H1 (cell line): Measurements from ENCODE around the gene MAP2K5. TPM values are rescaled to one million over a fixed set of nuclear protein-coding genes. Genes with fewer than 3 reads are reported as not detected.
A peak's percentile ranks its signal among the peaks of the same experiment; 100 is the strongest.

ENCODE experiments used
- CTCF ChIA-PET: fragments of 300-600 bp; sonication (Branson Sonifier 250); formaldehyde crosslinking; loops from one replicate; lab custom pipeline; 2021; ENCODE audit not compliant: partially characterized antibody; lab: Charles Lee
- POLR2A ChIA-PET: fragments of 300-600 bp; sonication (Branson Sonifier 250); formaldehyde crosslinking; loops from one replicate; lab custom pipeline; 2021; ENCODE audit warnings: inconsistent platforms; ENCODE audit not compliant: partially characterized antibody; lab: Charles Lee
- DNase-seq, 2 experiments: peaks; one replicate each; pipeline versions ENCODE4 v3.0.0 to v3.0.0-alpha.2; 2010 to 2022; ENCODE audit warnings: low spot score in 2 of 2, low read depth in 1 of 2, mixed read lengths in 1 of 2
- FAIRE-seq: peaks from 2 replicates; lab custom pipeline; 2011; peaks lifted over from hg19 to GRCh38; lab: Jason Lieb, UNC
- H2AFZ ChIP-seq: 2 replicates; pipeline ENCODE4 v1.8.1; 2012; ENCODE audit warnings: low read length, inconsistent platforms
- H2AK5ac ChIP-seq: 2 replicates; pipeline ENCODE4 v1.6.1; 2013; ENCODE audit warnings: low read depth, low read length
- H2BK120ac ChIP-seq: replicated peaks from 2 replicates; pipeline ENCODE3; 2013; ENCODE audit warnings: low read depth, low read length, inconsistent platforms
- H2BK12ac ChIP-seq: 2 replicates; pipeline ENCODE4 v1.6.1; 2013; ENCODE audit warnings: low read depth, low read length
- H2BK15ac ChIP-seq: 2 replicates; pipeline ENCODE4 v1.6.1; 2013; ENCODE audit warnings: low read length
- H2BK20ac ChIP-seq: 2 replicates; pipeline ENCODE4 v1.6.1; 2013; ENCODE audit warnings: low read length
- H2BK5ac ChIP-seq: 2 replicates; pipeline ENCODE4 v1.6.1; 2013; ENCODE audit warnings: low read depth, low read length
- H3K14ac ChIP-seq: 2 replicates; pipeline ENCODE4 v1.6.1; 2013; ENCODE audit warnings: inconsistent platforms; ENCODE audit not compliant: insufficient read length
- H3K18ac ChIP-seq: 2 replicates; pipeline ENCODE4 v1.6.1; 2013; ENCODE audit warnings: low read length; ENCODE audit errors: extremely low read depth
- H3K23ac ChIP-seq: 2 replicates; pipeline ENCODE4 v1.6.1; 2013; ENCODE audit warnings: inconsistent platforms; ENCODE audit not compliant: insufficient read length
- H3K23me2 ChIP-seq: 2 replicates; pipeline ENCODE4 v1.6.1; 2013; ENCODE audit warnings: low read depth, low read length
- H3K27ac ChIP-seq: 2 replicates; pipeline ENCODE4 v1.6.1; 2011; ENCODE audit warnings: low read depth, low read length, inconsistent platforms
- H3K27me3 ChIP-seq, 4 experiments: replicated peaks in 1 of 4; 1 replicate in 1 of 4; 2 replicates in 3 of 4; pipeline versions ENCODE4 v1.6.1 to v1.8.1; 2011 to 2013; ENCODE audit warnings: low read length in 3 of 4, mild to moderate bottlenecking in 3 of 4, inconsistent platforms in 2 of 4, mixed read lengths in 2 of 4, moderate library complexity in 1 of 4; ENCODE audit not compliant: control insufficient read depth in 3 of 4, insufficient read depth in 3 of 4; ENCODE audit errors: extremely low read depth in 1 of 4
- H3K36me3 ChIP-seq, 4 experiments: 2 replicates each; pipeline versions ENCODE4 v1.6.1 to v1.8.1; 2011 to 2013; ENCODE audit warnings: mild to moderate bottlenecking in 4 of 4, low read length in 3 of 4, moderate library complexity in 2 of 4, control low read depth in 1 of 4, inconsistent platforms in 1 of 4; ENCODE audit not compliant: insufficient read depth in 4 of 4, control insufficient read depth in 2 of 4
- H3K4ac ChIP-seq: replicated peaks from 2 replicates; pipeline ENCODE3; 2013; ENCODE audit warnings: low read length, low read depth, mixed read lengths, inconsistent platforms; ENCODE audit not compliant: insufficient read length
- H3K4me1 ChIP-seq, 4 experiments: replicated peaks in 1 of 4; 1 replicate in 1 of 4; 2 replicates in 3 of 4; pipeline versions ENCODE4 v1.6.1 to v1.8.1; 2011 to 2013; ENCODE audit warnings: low read length in 3 of 4, inconsistent platforms in 2 of 4, mixed read lengths in 1 of 4; ENCODE audit not compliant: insufficient read depth in 4 of 4, control insufficient read depth in 3 of 4
- H3K4me2 ChIP-seq, 2 experiments: 2 replicates each; pipeline versions ENCODE4 v1.6.1 to v1.8.1; 2011 to 2013; ENCODE audit warnings: low read depth in 2 of 2, low read length in 2 of 2, control low read depth in 1 of 2, inconsistent platforms in 1 of 2, mild to moderate bottlenecking in 1 of 2; ENCODE audit not compliant: insufficient read depth in 1 of 2
- H3K4me3 ChIP-seq, 4 experiments: fragments of 200-600, 300-600 bp in 1 of 4; sonication (generic), shearing (Covaris generic), sonication (Bioruptor Twin) in 1 of 4; 2 replicates each; pipeline versions ENCODE4 v1.5.1 to v1.8.1; 2011 to 2016; ENCODE audit warnings: low read length in 4 of 4, low read depth in 3 of 4, control low read depth in 2 of 4, inconsistent platforms in 2 of 4, mild to moderate bottlenecking in 2 of 4, mixed read lengths in 1 of 4, moderate library complexity in 1 of 4; ENCODE audit not compliant: insufficient read depth in 2 of 4; ENCODE audit errors: extremely low read depth in 1 of 4
- H3K56ac ChIP-seq: replicated peaks from 2 replicates; pipeline ENCODE3; 2013; ENCODE audit warnings: low read depth, mild to moderate bottlenecking, mixed read lengths, low read length, inconsistent platforms; ENCODE audit not compliant: insufficient read length
- H3K79me1 ChIP-seq: 2 replicates; pipeline ENCODE4 v1.6.1; 2013; ENCODE audit warnings: low read depth, low read length, control low read depth
- H3K79me2 ChIP-seq, 2 experiments: 2 replicates each; pipeline versions ENCODE4 v1.6.1 to v1.8.1; 2012 to 2013; ENCODE audit warnings: low read length in 2 of 2, mild to moderate bottlenecking in 2 of 2, inconsistent platforms in 1 of 2; ENCODE audit not compliant: insufficient read depth in 2 of 2, control insufficient read depth in 1 of 2
- H3K9ac ChIP-seq, 4 experiments: replicated peaks in 1 of 4; 1 replicate in 1 of 4; 2 replicates in 3 of 4; pipeline versions ENCODE4 v1.6.1 to v1.8.1; 2011 to 2013; ENCODE audit warnings: low read depth in 3 of 4, low read length in 3 of 4, control low read depth in 2 of 4, mild to moderate bottlenecking in 2 of 4, moderate library complexity in 2 of 4, inconsistent platforms in 1 of 4; ENCODE audit errors: extremely low read depth in 1 of 4
- H3K9me3 ChIP-seq, 2 experiments: 2 replicates each; pipeline versions ENCODE4 v1.6.1 to v1.8.1; 2012 to 2013; ENCODE audit warnings: mild to moderate bottlenecking in 2 of 2, moderate library complexity in 2 of 2, control low read depth in 1 of 2, inconsistent platforms in 1 of 2, low read depth in 1 of 2, low read length in 1 of 2, mixed read lengths in 1 of 2; ENCODE audit not compliant: insufficient read depth in 2 of 2
- H4K20me1 ChIP-seq, 2 experiments: replicated peaks in 1 of 2; 2 replicates each; pipeline versions ENCODE3 to v1.8.1; 2011 to 2013; ENCODE audit warnings: inconsistent platforms in 2 of 2, low read length in 2 of 2, mild to moderate bottlenecking in 1 of 2; ENCODE audit not compliant: insufficient read depth in 2 of 2, control insufficient read depth in 1 of 2
- H4K5ac ChIP-seq: 2 replicates; pipeline ENCODE4 v1.6.1; 2013; ENCODE audit warnings: low read length, low read depth, mixed read lengths, inconsistent platforms; ENCODE audit not compliant: insufficient read length
- H4K8ac ChIP-seq: 2 replicates; pipeline ENCODE4 v1.8.0; 2013; ENCODE audit warnings: mild to moderate bottlenecking, moderate library complexity, low read length, inconsistent platforms; ENCODE audit not compliant: insufficient read depth; ENCODE audit errors: extremely low read depth
- H4K91ac ChIP-seq: replicated peaks from 2 replicates; pipeline ENCODE3; 2013; ENCODE audit warnings: low read length, mixed read lengths, inconsistent platforms; ENCODE audit not compliant: insufficient read length
- ASH2L ChIP-seq: fragments of 200-600, 300-600 bp; sonication (generic); IDR thresholded peaks from one replicate; pipeline ENCODE4 v1.7.1; 2017; ENCODE audit warnings: low read length
- CREB1 ChIP-seq: IDR thresholded peaks from 2 replicates; pipeline ENCODE4 v1.6.1; 2012; ENCODE audit warnings: inconsistent platforms
- E2F6 ChIP-seq: IDR thresholded peaks from 2 replicates; pipeline ENCODE4 v1.6.1; 2012; ENCODE audit warnings: inconsistent platforms
- KDM4A ChIP-seq: IDR thresholded peaks from one replicate; pipeline ENCODE4 v1.7.1; 2012; ENCODE audit warnings: low read depth, mild to moderate bottlenecking, moderate library complexity, low read length, inconsistent platforms; ENCODE audit not compliant: severe bottlenecking
- MAX ChIP-seq: IDR thresholded peaks from 2 replicates; pipeline ENCODE4 v1.6.1; 2012; ENCODE audit warnings: inconsistent platforms
- NANOG ChIP-seq: IDR thresholded peaks from 2 replicates; pipeline ENCODE4 v1.6.1; 2011; ENCODE audit warnings: low read length, low read depth, mild to moderate bottlenecking, inconsistent platforms; ENCODE audit not compliant: insufficient read depth, poor library complexity, severe bottlenecking
- RNF2 ChIP-seq: fragments of 200-900, 300-1000 bp; sonication (generic); IDR thresholded peaks from 2 replicates; pipeline ENCODE4 v1.7.1; 2016; ENCODE audit warnings: borderline replicate concordance, low read depth, mild to moderate bottlenecking, antibody characterized with exemption, low read length; ENCODE audit not compliant: poor library complexity, severe bottlenecking; ENCODE audit errors: missing control alignments
- TAF1 ChIP-seq: IDR thresholded peaks from 2 replicates; pipeline ENCODE4 v1.6.1; 2011; ENCODE audit warnings: mild to moderate bottlenecking, low read depth, low read length
- WGBS, 2 experiments: shearing (Covaris generic) in 1 of 2; methylation state at CpG; one replicate each; pipeline versions ENCODE4 v1.1.6 to v1.1.7; 2013 to 2015; ENCODE audit warnings: low lambda C conversion rate in 2 of 2, mixed read lengths in 2 of 2, inconsistent platforms in 1 of 2, low coverage in 1 of 2, missing lambda C conversion rate in 1 of 2; ENCODE audit not compliant: insufficient replicate concordance in 2 of 2, insufficient coverage in 1 of 2, insufficient read length in 1 of 2; ENCODE audit errors: extremely low coverage in 1 of 2, missing lambda C conversion rate in 1 of 2; 5-methylcytosine and 5-hydroxymethylcytosine counted together
- polyA plus RNA-seq, 7 experiments: library from polyadenylated mRNA; depleted of rRNA in 3 of 7; stranded (reverse) in 5 of 7; unstranded in 2 of 7; fragments of >200 nt in 5 of 7; fragments of 200-250 nt in 2 of 7; gene quantifications; 1 replicate in 5 of 7; 2 replicates in 1 of 7; 4 replicates in 1 of 7; pipeline versions ENCODE4 v1.2.1 to v1.2.3, GENCODE V29; 2011 to 2013; ENCODE audit warnings: missing spikeins in 2 of 7, mixed read lengths in 2 of 7
- total RNA-seq: library from RNA; stranded (reverse); fragmentation: NEBNext Ultra II Directional; extraction: Animal tissue kit (Norgen Biotek cat#: 25700); gene quantifications from 2 replicates; pipeline ENCODE4 v1.2.1, GENCODE V29; 2021

The MAP2K5 gene
- total and polyA plus RNA-seq, 2 of the 8 experiments (the other 6 are each of a cell fraction or from before 2014, with no cell fraction given) = 4.4 to 15.8 TPM

DNA sequence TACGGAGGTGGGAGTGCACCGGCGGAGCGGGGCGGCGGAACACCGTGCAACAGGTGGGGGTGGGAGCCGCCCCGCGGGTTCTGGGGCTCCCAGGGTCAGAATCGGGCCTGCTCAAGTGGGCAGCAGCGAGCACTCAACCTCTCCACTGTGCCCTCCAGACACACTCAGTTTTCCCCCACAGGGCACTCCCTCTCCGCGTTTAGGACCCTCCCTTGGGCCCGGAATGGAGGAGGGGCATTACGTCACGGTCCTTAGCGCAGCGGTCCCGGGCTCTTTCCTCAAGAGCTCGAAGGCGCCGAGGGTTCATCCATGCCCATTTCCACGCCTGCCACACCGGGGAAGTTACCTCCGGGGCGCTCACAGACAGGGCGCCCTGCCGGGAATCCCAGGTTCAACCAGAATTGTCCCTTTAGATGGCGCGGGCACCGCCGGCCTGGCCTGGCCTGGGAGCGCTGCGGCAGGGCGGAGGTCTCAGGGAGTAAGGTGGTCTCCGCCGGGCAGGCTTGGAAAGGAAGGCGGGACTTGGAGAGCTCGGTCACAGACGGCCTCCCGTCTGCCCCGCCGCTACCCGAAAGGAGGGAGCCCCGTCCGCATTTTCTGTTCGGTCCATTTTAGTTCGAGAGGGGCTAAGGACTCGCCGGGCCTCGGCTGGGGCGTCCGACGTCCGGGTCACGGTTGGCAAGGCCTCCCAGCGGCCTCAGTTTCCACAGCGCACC, 292.2 kb downstream of the MAP2K5 start:
- H4K8ac ChIP-seq = no peak overlapping the region; the same call in 1 of the 2 replicates
- 2% methylated on average over 47 of the region's 59 CpGs; no CpG with 5 or more reads in 1 of the 2 experiments for WGBS, 2 experiments
- H3K36me3 ChIP-seq = no peaks in the 10 kb centered on the region; a peak in 1 of 8 replicates
- peak overlapping the region; percentile 62; the same call in 1 of the 2 replicates for H2BK12ac ChIP-seq
- peak; percentile 79 for TF ChIP-seq KDM4A
- no peak for TF ChIP-seq NANOG
- TF ChIP-seq TAF1 = 0 out of 2 replicates have a peak, but pooled peaks have one; percentile 27
- peak; percentile 8 for TF ChIP-seq ASH2L
- peak; percentile 69 for TF ChIP-seq CREB1
- TF ChIP-seq RNF2 = no peak
- peak; percentile 41; the same call in 1 of the 2 replicates for TF ChIP-seq E2F6
- TF ChIP-seq MAX = 0 out of 2 replicates have a peak, but pooled peaks have one; percentile 2
- H2AFZ ChIP-seq = 0 out of 2 replicates have a peak overlapping the region, but pooled peaks have one; percentile 43
- H3K23ac ChIP-seq = no peak overlapping the region
- H3K18ac ChIP-seq = peak overlapping the region; percentile 26; the same call in 1 of the 2 replicates
- H3K23me2 ChIP-seq = peaks cover 25% of the 10 kb centered on the region
- H3K79me1 ChIP-seq = no peaks in the 10 kb centered on the region
- DNase-seq (peak in 1 of 2 experiments; percentile 83), FAIRE-seq (no peak)
- H3K4me1 ChIP-seq = peaks cover 17 to 26% (median 20%) of the 10 kb centered on the region in 4 experiments; a peak in 6 of 7 replicates
- H3K27me3 ChIP-seq = peaks cover 69 to 93% (median 89%) of the 10 kb centered on the region in 4 experiments
- no peak overlapping the region for H2BK20ac ChIP-seq
- no peaks in the 10 kb centered on the region for H3K9me3 ChIP-seq
- no peak overlapping the region for H4K5ac ChIP-seq
- POLR2A ChIA-PET = interaction anchor here (1.3 kb wide), 1 partner anchor 14 kb away, joined by 3 read pairs; no protein-coding TSS in a partner anchor
- no peak overlapping the region for H2AK5ac ChIP-seq
- H4K91ac ChIP-seq = no peak overlapping the region
- H3K4me2 ChIP-seq = peak overlapping the region; percentile 46 to 85
- no peak overlapping the region for H2BK5ac ChIP-seq
- no peak overlapping the region for H3K27ac ChIP-seq
- CTCF ChIA-PET = interaction anchor here (1.0 to 3.7 kb wide), 7 partner anchors 10 to 398 kb away, joined by 3 to 12 read pairs (median 5); partner anchors contain the start of genes PIAS1 and SKOR1
- peaks cover 2 to 11% of the 10 kb centered on the region in 2 experiments for H4K20me1 ChIP-seq
- H3K4me3 ChIP-seq = peak overlapping the region; percentile 35 to 63 (median 46); a peak in 7 of 8 replicates
- H3K56ac ChIP-seq = no peak overlapping the region
- no peak overlapping the region for H3K4ac ChIP-seq
- H3K9ac ChIP-seq = no peak overlapping the region
- no peak overlapping the region for H3K14ac ChIP-seq
- no peak overlapping the region for H2BK120ac ChIP-seq
- no peak overlapping the region for H2BK15ac ChIP-seq
- no peaks in the 10 kb centered on the region for H3K79me2 ChIP-seq
